LNCaP clone FGC (cell line): Measurements from ENCODE around the gene ALLC.

Source experiments
- DNase-seq: peaks from one replicate; pipeline ENCODE4 v3.0.0-alpha.2; 2011; ENCODE audit warnings: low read depth
- H3K4me3 ChIP-seq: 2 replicates; pipeline ENCODE4 v1.5.1; 2011; ENCODE audit warnings: mild to moderate bottlenecking, low read depth, low read length, control low read depth
- TF ChIP-seq, protein P1 (sequence below): IDR thresholded peaks from 2 replicates; pipeline ENCODE4 v1.5.1; 2012; ENCODE audit warnings: mild to moderate bottlenecking; ENCODE audit not compliant: control insufficient read depth, insufficient read depth; ENCODE audit errors: extremely low read depth

ALLC gene

DNA sequence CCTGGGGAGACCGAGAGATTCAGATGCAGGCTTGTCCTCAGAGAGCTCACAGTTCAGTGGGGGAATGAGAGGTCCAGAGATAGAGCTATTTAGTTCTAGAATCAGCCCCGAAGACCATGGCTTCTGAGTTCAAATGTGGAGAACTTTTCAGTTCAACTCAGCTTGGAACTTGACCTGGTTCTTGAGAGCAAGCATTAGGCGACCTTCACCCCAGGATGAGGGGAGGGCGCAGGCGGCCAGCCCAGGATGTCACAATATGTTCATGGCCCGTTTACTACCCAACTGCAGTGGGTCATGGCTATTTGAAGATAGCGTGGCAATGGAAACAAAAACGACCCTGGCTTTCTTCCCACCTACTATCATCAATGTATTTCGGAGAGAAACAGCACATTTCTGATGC is 79.1 kb downstream of the ALLC start:
- no peak overlapping the region for H3K4me3 ChIP-seq
- TF ChIP-seq, protein P1, sequence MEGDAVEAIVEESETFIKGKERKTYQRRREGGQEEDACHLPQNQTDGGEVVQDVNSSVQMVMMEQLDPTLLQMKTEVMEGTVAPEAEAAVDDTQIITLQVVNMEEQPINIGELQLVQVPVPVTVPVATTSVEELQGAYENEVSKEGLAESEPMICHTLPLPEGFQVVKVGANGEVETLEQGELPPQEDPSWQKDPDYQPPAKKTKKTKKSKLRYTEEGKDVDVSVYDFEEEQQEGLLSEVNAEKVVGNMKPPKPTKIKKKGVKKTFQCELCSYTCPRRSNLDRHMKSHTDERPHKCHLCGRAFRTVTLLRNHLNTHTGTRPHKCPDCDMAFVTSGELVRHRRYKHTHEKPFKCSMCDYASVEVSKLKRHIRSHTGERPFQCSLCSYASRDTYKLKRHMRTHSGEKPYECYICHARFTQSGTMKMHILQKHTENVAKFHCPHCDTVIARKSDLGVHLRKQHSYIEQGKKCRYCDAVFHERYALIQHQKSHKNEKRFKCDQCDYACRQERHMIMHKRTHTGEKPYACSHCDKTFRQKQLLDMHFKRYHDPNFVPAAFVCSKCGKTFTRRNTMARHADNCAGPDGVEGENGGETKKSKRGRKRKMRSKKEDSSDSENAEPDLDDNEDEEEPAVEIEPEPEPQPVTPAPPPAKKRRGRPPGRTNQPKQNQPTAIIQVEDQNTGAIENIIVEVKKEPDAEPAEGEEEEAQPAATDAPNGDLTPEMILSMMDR = no peak
- no peak for DNase-seq

GRCh38 chr2:3738454-3738853 is 80.5 kb downstream of the ALLC start:
- peak; percentile 35 for DNase-seq
- no peak overlapping the region for H3K4me3 ChIP-seq
- TF ChIP-seq, protein P1 = peak; percentile 61

GRCh38 chr2:3739313-3739712 is 81.3 kb downstream of the ALLC start:
- H3K4me3 ChIP-seq = no peak overlapping the region
- TF ChIP-seq, protein P1 = no peak
- DNase-seq = no peak

- H3K4me3 ChIP-seq = no peak overlapping the region
- no peak for DNase-seq
- TF ChIP-seq, protein P1 = no peak
These were observed 83.4 kb downstream of the ALLC start for GRCh38 chr2:3741396-3741795.

DNA sequence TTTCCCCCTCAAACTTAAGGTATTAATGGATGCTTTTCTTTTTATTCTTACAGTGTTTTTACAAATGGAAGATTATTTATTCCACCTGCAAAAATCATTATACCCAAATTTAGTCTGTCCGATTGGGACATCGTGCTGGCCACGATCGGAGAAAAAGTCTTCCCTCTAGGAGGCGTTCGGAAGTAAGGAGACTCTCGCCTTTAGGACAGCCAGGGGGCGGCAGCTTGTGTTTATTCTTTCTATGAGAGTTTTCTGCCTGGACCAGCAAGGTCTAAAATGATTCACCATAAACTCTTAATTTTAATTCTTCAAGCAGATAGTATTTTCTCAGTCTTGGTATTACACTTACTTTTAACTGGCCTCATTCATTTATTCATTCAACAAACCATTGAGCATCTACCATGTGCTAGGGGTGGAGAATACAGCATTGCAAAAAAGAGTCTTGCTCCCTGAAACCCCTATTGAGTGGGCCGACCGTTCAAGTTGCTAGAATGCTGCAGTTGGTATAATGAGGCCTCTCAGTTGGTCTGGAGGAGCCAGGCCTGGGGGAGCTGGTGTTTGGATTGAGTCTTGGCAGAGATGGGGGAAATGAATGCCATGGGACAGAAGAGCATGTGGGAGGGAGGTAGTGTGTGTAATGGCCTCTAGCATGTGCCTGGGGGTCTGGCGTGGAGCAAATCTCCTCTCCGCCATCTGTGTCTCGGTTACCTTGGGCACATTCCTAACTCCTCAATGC is 84.0 kb downstream of the ALLC start:
- H3K4me3 ChIP-seq = no peak overlapping the region
- no peak for DNase-seq
- TF ChIP-seq, protein P1 = no peak

DNA sequence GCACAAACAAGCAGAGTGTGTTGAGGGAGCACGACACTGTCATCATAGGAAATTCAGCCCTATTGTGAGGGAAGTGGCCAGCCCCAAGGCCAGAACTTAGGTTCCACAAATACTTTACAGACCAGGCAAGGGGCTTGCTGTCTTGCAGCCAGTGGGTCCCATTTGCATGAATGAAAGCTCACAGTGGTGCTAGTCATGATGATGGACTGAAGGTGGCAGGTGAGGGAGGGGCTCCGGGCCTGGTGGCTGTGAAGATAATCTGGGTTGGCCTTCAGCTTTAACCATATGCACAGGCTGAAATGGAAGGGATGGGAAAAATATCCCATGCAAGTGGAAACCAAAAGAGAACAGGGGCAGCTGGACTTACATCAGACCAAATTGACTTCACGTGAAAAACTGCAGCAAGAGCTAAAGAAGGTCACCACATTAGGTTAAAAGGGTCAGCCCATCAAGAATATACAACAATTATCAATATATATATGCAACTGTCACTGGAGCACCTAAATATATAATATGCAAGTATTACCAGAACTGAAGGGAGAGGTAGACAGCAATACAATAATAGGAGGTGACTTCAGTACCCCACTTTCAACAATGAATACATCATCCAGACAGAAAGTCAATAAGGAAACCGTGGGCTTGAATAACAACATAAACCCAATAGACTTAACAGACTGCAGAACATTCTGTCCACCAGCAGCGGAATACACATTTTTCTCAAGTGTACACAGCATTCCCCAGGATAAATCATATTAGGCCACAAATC is 84.9 kb downstream of the ALLC start:
- TF ChIP-seq, protein P1 = no peak
- no peak for DNase-seq
- H3K4me3 ChIP-seq = no peak overlapping the region
